Measurements from ENCODE around the gene EGFR. TPM values are rescaled to one million over a fixed set of nuclear protein-coding genes. Genes with fewer than 3 reads are reported as not detected.

Gene EGFR
- total RNA-seq, 3 donors from 2014 or later, result 61.9 to 164 (median 65.0) TPM

DNA sequence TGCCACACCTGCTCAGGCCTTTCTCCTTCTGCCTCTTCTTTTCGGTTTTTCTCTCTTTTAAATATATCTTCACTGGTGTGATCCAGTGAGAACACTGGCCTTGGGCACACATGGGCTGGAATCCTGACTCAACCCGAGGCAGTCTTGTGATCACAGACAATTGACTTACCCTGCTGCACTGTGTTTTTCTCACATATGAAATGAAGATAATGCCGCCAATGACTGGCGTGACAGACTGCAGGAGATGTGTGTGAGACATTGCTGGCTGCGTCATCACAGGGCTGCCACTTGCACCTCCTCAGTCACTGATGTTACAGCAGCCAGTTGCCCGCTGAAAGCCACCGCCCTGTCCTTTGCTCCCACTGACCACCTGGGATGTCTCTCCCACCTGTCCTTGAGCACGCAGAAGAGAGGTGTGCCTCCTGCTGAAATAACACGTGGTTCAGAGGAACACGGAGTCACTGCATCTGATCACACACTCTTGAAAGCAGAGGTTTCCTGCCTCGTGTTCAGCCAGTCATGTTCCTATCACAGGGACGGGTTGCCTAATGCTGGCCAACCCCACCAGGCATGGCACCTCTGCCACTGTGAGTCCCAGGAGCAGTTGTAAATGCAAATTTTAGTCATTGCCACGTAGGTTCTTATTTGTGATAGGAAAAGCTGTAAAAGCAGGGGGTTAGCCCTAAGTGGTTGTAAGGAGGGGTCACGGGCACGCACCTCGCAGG lies 221.8 kb downstream of the EGFR start:
- intact Hi-C loops (cut with DNase I; ENCODE audit: low total_unique reads), result no loop called here
- H3K4me1 ChIP-seq, result no peaks in the 10 kb centered on the region
- no peaks in the 10 kb centered on the region for H3K27me3 ChIP-seq
- H3K4me3 ChIP-seq, result no peak overlapping the region
- H3K27ac ChIP-seq, result no peak overlapping the region
- H3K9me3 ChIP-seq, result no peaks in the 10 kb centered on the region
- DNase-seq (ENCODE audit: low spot score in 2 of 2), result no peak
- H3K36me3 ChIP-seq, result no peaks in the 10 kb centered on the region
- TF ChIP-seq, protein P1, sequence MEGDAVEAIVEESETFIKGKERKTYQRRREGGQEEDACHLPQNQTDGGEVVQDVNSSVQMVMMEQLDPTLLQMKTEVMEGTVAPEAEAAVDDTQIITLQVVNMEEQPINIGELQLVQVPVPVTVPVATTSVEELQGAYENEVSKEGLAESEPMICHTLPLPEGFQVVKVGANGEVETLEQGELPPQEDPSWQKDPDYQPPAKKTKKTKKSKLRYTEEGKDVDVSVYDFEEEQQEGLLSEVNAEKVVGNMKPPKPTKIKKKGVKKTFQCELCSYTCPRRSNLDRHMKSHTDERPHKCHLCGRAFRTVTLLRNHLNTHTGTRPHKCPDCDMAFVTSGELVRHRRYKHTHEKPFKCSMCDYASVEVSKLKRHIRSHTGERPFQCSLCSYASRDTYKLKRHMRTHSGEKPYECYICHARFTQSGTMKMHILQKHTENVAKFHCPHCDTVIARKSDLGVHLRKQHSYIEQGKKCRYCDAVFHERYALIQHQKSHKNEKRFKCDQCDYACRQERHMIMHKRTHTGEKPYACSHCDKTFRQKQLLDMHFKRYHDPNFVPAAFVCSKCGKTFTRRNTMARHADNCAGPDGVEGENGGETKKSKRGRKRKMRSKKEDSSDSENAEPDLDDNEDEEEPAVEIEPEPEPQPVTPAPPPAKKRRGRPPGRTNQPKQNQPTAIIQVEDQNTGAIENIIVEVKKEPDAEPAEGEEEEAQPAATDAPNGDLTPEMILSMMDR (IDR thresholded peaks at IDR 0.05), result no peak
- no peak for TF ChIP-seq POLR2A (IDR thresholded peaks at IDR 0.05)
- TF ChIP-seq POLR2AphosphoS5 (IDR thresholded peaks at IDR 0.05), result no peak

DNA sequence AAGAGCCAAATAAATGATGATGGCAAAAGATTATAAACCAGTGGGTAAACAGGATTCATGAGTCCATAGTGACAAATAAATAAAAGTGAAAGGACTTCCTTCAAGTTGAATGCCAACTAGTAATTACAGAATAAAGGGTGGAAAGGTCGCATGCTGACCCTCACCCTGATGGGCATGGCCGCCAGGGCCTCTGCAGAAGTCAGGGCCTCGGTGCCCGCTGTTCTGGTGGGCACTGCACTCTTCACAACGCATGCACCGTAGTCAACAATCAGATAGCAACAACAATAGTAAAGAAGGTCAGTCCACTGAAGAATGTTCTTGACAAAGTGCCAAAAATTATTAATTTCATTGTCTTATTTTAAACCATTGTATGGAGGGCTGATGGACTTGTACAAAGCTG lies 223.1 kb downstream of the EGFR start:
- Histone ChIP-seq H3K36me3 (no peaks in the 10 kb centered on the region), H3K9me3 (no peaks in the 10 kb centered on the region), H3K4me3 (no peak overlapping the region), H3K27ac (no peak overlapping the region), H3K27me3 (no peaks in the 10 kb centered on the region), H3K4me1 (no peaks in the 10 kb centered on the region)
- DNase-seq (ENCODE audit: low spot score in 2 of 2), result no peak
- TF ChIP-seq POLR2A (IDR thresholded peaks at IDR 0.05), result no peak
- TF ChIP-seq, protein P1 (IDR thresholded peaks at IDR 0.05), result no peak
- TF ChIP-seq POLR2AphosphoS5 (IDR thresholded peaks at IDR 0.05), result no peak
- intact Hi-C loops (cut with DNase I; ENCODE audit: low total_unique reads), result no loop called here

DNA sequence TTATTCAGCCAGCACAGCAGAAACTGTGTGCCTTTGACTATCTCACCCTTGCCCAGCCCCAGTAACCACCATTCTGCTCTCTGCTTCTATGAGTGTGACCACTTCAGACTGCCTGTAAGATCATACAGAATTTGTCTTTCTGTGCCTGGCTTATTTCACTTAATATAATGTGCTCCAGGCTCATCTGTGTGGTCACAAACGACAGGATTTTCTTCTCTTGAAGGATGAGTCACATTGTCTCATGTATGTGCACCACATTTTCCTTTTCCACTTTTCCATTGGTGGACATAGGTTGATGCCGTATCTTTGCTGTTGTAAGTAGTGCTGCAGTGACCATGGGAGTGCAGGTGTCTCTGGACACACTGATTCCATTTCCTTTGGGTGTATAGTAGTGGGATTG lies 223.8 kb downstream of the EGFR start:
- Histone ChIP-seq H3K4me3 (no peak overlapping the region), H3K27ac (no peak overlapping the region)
- intact Hi-C loops (cut with DNase I; ENCODE audit: low total_unique reads), result no loop called here

DNA sequence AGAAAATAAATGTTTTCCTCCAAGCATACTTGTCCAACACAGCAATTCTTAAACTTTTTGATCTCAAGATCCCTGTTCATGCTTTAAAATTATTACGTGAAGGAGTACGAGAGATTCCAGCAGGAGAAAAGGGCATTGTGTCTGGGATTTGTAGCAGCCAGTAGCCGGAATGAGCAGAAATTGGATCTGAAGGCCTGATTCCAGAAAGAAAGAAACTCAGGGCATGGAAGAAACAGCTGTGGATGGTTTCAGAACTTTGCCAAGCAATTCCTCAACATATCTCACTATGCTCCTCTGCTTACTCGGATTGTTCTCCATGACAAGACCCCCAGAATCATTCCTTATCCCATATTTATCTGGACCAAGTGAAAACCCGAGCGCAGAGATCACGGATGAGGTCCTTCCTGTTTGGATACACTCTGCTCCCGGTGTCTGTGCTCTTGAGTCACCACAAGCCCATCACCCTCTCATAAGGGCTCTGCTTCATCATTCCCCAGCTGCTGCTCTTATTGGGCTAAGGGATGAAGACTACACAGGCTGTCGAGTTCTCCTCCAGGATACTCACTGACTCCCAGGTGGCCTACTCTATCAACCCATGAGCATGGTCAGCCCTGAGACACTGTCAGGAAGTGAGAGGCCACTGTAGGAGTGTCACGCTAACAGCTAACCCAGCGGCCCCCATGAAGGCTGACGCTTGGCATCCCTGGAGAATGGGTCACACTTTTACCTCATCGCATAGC lies 225.4 kb downstream of the EGFR start:
- no peak for DNase-seq (ENCODE audit: low spot score in 2 of 2)
- TF ChIP-seq, protein P1 (IDR thresholded peaks at IDR 0.05), result no peak
- no peak for TF ChIP-seq POLR2A (IDR thresholded peaks at IDR 0.05)
- TF ChIP-seq POLR2AphosphoS5 (IDR thresholded peaks at IDR 0.05), result no peak
- intact Hi-C loops (cut with DNase I; ENCODE audit: low total_unique reads), result no loop called here
- Histone ChIP-seq H3K9me3 (no peaks in the 10 kb centered on the region), H3K27me3 (no peaks in the 10 kb centered on the region), H3K36me3 (no peaks in the 10 kb centered on the region), H3K27ac (no peak overlapping the region), H3K4me1 (no peaks in the 10 kb centered on the region), H3K4me3 (no peak overlapping the region)

More for the DNA sequence above, 223.8 kb downstream of the EGFR start:
- Histone ChIP-seq H3K4me1 (no peaks in the 10 kb centered on the region), H3K36me3 (no peaks in the 10 kb centered on the region), H3K27me3 (no peaks in the 10 kb centered on the region), H3K9me3 (no peaks in the 10 kb centered on the region)
- TF ChIP-seq, protein P1 (IDR thresholded peaks at IDR 0.05), result no peak
- TF ChIP-seq POLR2A (IDR thresholded peaks at IDR 0.05), result no peak
- no peak for TF ChIP-seq POLR2AphosphoS5 (IDR thresholded peaks at IDR 0.05)
- DNase-seq (ENCODE audit: low spot score in 2 of 2), result no peak

DNA sequence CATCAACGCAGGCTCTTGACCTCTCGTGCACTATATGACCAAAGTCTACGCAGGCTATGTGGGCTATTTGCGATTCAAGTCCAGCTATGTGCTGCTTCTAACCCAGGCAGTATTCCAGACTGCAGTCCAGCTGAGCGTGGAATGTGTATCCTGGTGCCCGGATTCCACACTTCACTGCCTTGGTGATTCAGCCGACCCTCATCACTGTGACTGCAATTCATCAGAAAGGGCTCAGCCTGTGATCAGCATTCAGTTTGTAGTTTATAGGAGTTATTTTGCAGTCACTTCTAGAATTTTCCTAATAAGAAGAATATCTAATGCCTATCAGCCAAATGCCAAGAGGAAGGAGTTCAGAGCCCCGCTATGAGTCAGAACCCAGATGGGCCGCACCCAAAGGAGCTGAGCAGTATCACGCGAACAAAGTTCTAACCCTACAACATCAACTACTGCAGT lies 226.5 kb downstream of the EGFR start:
- no peak overlapping the region for H3K27ac ChIP-seq
- H3K36me3 ChIP-seq, result no peaks in the 10 kb centered on the region
- H3K4me3 ChIP-seq, result no peak overlapping the region
- no peaks in the 10 kb centered on the region for H3K9me3 ChIP-seq
- intact Hi-C loops (cut with DNase I; ENCODE audit: low total_unique reads), result no loop called here
- H3K4me1 ChIP-seq, result no peaks in the 10 kb centered on the region
- no peak for DNase-seq (ENCODE audit: low spot score in 2 of 2)
- no peaks in the 10 kb centered on the region for H3K27me3 ChIP-seq
- TF ChIP-seq, protein P1 (IDR thresholded peaks at IDR 0.05), result no peak
- TF ChIP-seq POLR2AphosphoS5 (IDR thresholded peaks at IDR 0.05), result no peak
- TF ChIP-seq POLR2A (IDR thresholded peaks at IDR 0.05), result no peak

Measured in breast epithelium (tissue), 4 donors.